ENCODE data around the gene KRTAP13-4.

DNA sequence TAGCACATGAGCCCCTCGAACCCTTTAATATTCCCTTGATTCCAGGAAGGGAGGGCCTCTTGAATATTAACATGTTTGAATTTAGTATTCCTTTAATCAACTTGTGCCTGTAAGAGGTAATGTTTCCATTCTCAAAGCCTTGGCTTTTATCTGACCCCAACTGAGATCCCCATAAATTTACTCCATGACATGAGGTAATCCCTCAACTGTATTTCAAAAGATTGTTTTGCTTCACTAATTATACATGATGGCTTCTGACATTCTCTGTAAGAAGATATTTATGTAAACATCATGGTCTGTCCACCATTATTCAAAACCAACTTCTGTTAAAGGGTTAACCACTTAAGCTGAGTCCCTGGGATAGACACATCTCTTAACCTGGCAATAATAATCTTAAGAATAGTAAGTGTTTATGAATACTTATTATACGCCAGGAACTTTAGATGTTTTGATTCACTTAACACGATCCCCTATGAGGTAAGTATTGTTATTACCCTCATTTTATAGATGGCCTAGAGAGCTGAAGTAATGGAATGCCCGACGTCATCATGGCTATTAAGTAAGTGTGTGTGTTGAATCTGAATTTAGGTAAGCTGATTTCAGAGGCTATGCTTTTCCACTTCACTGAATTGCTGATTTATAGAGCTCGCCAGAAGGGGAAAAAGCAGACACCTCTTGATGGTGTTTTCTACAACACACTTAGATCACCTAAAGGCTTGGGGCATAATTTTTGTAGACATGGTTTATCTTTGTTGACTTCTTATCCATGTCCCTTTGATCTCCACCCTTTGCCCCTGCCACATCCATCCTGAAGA lies 39.1 kb downstream of the KRTAP13-4 start:
- TF ChIP-seq, protein P1, sequence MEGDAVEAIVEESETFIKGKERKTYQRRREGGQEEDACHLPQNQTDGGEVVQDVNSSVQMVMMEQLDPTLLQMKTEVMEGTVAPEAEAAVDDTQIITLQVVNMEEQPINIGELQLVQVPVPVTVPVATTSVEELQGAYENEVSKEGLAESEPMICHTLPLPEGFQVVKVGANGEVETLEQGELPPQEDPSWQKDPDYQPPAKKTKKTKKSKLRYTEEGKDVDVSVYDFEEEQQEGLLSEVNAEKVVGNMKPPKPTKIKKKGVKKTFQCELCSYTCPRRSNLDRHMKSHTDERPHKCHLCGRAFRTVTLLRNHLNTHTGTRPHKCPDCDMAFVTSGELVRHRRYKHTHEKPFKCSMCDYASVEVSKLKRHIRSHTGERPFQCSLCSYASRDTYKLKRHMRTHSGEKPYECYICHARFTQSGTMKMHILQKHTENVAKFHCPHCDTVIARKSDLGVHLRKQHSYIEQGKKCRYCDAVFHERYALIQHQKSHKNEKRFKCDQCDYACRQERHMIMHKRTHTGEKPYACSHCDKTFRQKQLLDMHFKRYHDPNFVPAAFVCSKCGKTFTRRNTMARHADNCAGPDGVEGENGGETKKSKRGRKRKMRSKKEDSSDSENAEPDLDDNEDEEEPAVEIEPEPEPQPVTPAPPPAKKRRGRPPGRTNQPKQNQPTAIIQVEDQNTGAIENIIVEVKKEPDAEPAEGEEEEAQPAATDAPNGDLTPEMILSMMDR (IDR thresholded peaks at IDR 0.05; ENCODE audit: control extremely low read depth in 1 of 3, insufficient read depth in 1 of 3, low read depth in 1 of 3, low read length in 3 of 3): no peak
- TF ChIP-seq YY1 (IDR thresholded peaks at IDR 0.05; ENCODE audit: low read depth, low read length) (no peak), GABPA (IDR thresholded peaks at IDR 0.05; ENCODE audit: borderline replicate concordance, insufficient read depth, low read length) (no peak), RNF2 (IDR thresholded peaks at IDR 0.05; ENCODE audit: borderline replicate concordance, low read depth, low read length, missing control alignments, poor library complexity, severe bottlenecking) (no peak), POLR2AphosphoS5 (IDR thresholded peaks at IDR 0.05; ENCODE audit: low read depth, low read length) (no peak), RFX5 (IDR thresholded peaks at IDR 0.05; ENCODE audit: borderline replicate concordance, low read depth, low read length) (no peak), CHD1 (IDR thresholded peaks at IDR 0.05; ENCODE audit: low read depth, low read length) (no peak)

Measured in H1 (cell line).